Stimulated activated CD4-positive, alpha-beta T cell treated with anti-CD3 and anti-CD28 coated beads, Interleukin-2, amount 100 ng/mL, for 4 hours (primary cell): ENCODE measurements around the gene GJD2.

Experiments
- DNase-seq: peaks from one replicate; pipeline ENCODE4 v3.0.0-alpha.2; 2020; ENCODE audit warnings: low read depth

GJD2 gene

DNA sequence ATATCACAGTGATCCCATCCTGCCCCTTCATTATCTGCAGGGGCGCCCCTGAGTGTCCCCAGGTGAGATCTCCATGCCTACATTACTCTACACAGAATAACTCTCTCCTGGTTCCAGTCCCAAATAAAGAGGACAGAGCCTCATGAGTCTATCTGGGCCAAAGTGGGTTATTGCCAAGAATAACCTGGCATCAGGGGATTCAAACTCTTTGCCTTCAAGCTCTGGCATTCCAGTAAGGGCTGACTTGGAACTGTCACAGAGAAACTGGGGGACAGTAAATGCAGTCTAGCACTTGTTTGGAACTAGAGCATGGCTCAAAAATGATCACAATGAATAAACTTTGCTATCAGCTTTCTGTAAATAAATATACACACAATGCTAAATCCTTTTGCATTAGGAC lies 30.3 kb downstream of the GJD2 start:
- no peak for DNase-seq

DNA sequence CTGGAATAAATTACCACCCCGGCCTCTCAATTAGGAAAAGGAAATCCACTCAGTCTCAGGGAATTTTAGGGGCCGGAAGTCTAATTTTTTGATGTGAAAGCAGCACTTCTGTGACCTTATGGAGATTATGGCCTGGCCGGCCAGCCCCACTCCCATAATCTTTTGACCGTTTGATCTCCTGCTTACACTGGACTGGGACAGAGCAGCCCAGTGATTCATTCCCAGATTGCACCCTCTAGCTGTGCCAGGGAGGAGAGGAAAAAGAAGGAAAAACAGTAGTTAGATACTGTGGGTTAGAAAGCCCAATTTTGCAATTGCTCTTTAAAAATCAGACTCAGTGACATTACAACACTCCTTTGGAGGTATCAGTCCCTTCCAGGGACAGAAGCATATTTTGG lies 32.4 kb downstream of the GJD2 start:
- DNase-seq = no peak

DNA sequence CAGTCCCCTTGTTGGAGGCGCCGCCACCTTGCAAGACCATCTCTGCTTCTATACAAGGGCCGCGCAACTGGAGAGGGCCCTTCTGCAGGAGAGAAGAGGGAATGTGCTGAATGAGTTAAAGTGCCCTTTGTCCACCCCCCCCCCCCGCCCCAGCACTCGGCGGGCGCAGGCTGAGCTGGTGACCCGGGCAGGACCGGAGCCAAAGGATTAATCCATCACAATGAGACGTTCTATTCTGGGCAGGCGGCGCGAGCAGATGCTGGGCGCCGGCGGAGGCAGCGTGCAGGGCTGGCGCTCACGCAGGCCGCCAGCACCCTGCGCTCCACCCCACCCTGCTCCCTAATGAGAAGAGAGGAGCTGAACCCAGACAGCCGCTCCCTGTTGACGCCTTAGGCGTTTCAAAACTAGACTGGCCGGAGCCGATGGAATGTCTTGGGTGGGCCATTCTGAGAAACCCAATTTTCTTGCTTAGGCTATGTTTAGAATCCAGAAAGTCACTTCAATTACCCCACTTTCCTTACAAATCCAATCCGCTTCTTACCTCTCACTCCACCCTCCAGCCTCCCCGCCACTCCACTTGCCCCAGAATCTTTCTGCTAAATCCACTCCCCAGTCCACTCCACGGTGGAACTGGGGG lies 32.9 kb downstream of the GJD2 start:
- DNase-seq = no peak

DNA sequence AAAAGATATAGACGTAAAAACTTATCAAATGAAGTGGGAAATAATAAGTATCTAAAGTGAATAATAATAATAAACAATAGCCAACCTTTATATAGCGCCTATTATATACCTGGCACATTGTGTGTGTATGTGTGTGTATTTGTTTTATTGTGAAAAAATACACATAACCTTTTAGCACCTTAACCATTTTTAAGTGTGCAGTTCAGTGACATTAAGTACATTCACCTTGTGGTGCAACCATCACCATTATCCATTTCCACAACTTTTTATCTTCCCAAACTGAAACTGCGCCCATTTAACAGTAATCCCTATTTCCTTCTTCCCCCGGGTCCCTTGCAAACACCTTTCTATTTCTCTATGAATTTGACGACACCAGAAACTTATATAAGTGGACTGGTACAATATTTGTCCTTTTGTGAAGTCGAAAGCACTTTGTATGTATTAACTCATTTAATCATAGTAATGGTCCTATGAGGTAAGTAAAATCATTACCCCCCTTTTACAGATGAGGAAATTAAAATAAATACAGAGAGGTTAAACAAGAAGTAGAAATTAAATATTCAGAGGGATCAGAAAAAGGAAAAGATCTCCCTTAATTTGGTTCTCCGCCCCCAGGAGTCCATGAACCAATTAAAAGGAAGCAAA lies 33.5 kb downstream of the GJD2 start:
- DNase-seq = no peak

DNA sequence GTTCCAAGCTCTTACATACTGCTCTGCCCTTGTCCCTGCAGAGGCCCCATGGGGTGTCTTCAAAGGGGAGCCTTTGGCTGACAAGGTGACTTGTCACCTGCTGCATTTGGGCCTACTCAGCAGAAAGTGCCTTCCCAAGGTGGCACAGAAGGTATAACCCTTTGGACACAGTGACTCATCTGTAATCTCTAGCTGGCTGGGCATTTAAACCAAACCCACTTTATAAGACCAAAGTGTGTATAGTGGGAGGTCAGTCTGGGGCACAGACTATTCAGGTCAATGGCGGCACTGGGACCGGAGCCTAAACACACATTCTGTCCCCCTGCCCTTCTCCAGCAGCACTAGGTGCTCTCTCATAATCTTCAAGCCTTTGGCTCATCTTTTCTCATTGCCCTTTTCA lies 35.1 kb downstream of the GJD2 start:
- no peak for DNase-seq

DNA sequence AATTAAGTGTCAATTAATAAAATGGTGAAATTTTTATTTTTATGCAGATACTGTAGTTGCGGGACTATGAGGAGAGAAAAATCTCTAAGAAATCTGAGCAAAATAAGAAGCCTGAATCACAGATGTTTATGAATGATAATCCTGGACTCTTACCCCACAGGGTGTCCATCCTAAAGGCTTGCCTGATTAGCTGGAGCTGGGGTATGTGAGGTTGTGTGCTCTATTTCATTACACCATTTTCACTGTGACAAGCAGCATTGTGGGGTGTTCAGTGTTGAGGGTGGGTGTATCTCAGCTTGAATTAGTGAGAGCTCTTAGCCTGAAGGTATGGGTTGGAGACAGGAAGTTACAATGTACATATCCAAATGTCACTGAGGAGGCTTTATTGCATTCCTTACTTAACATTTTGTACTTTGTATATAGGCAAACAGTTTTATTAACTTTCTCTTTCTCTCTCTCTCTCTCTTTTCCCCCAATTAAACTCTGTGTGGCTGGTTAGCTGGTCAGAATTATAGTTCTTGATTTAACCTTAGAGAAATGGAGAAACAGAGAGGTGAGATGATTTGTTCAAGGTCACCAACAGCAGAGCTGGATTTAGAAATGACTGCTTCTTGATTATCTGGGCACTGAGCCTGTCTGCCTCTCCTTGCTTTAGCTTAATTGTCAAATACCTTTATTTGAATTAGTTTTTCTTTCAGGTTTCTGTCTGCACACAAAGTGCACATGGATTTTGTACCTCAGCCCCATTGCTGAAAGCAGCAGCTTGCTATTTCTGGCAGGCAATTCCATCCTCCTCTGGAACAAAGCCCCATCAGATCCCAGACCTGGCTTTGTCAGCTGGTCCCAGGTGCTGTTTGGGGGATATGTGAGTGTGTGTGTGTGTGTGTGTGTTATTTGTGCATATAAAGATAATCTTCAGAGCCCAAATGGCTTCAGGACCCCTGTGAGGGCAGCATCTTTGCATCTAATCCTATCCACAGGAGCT lies 35.8 kb downstream of the GJD2 start:
- no peak for DNase-seq

DNA sequence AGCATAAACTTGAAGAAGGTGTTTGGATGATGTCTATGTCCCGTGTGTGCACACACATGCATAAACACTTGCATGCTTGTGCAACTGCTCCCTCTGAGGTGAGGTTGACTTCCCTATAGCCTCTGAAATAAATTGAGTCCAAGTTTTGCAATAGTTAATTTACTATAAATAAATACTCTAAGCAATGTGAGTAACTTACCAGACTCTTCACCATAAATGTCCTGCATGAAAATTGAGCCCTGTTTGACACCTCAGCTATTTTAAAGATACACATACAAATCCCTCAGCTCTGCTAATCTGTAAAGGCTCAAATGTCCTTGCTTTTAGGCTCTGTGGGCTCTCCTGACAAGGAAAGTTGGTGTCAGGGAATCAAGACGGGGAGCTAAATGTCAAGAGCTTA lies 37.1 kb downstream of the GJD2 start:
- no peak for DNase-seq

DNA sequence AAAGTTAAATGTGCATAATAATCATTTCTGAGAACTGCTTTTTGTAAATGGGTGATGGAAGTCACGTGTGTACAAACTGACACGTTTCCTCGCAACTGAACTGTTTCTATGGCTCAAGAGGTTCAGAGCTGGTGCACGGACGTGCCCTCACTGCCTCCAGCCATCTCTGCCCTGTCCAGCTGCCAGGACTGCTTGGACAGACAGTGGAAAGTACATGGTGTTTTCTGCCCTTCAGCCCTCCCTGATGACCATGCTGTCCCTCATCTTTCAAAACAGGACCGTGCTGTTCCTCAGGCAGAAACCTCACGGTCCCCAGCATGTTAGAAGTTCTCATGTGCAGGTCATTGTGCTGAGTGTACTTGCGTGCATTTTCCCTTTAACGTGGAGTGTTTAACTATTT lies 38.7 kb downstream of the GJD2 start:
- no peak for DNase-seq

DNA sequence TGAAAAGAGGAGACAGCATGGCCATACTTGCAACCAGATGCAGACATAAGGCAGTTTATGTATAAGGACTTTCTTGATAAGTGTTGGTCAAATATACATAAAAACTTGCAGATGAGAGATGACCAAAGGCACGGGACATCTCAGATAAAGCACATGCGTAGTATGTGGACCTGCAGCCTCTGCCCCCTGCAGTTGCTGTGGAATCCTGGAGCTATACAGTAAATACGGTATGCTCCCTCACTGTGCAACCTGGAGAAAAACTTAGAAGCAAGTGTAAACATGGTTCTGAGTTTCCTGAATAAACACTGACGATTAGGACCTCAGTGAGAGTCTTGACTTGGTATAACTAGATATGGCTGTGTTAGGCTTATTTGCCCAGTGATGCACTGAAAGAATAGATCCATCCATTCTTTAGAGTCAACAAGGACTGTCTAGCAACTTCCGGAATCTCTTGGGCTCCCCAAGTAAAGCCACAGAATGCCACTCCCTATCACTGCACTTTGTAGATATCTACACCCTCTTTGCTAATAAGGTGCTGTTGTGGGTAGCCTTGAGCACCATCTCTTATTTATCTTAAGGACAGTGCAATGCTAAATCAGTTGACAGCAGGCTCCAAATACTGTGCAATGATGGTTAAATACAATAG lies 40.2 kb downstream of the GJD2 start:
- DNase-seq = no peak

DNA sequence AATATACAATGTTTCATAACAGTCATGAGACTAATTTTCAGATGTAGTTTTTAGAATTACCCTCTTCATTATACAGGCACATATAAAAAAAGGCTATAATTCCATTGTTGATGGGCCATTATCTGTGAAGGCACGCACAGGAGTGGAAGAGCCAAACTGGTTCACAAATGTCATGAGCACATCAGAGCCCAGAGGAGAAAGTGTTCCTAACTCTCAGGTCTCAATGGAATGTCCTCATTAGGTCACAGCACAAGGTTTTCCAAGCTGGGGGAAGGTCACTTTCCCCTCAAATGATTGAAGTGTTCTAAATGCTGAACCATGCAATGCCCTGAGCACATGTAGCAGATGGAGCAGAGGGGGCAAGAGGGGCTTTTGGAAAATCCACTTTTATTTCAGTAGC lies 41.2 kb downstream of the GJD2 start:
- no peak for DNase-seq

DNA sequence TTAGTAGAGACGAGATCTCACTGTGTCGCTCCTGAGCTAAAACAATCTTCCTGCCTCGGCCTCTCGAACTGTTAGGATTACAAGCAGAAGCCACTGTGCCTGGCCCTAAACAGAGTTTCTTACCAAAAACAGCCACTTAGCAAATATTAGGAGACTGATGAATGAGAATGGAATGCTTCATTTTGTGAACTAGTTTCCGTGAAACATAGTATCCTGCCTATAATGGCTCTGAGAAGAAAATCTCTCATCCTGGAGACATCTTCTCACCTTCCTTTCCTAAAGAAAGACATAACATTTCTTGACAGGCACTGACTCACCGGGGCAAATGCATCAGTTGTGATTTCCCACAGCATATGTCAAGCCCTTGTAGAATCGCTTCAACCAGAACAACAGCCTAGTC lies 44.9 kb downstream of the GJD2 start:
- DNase-seq = no peak

DNA sequence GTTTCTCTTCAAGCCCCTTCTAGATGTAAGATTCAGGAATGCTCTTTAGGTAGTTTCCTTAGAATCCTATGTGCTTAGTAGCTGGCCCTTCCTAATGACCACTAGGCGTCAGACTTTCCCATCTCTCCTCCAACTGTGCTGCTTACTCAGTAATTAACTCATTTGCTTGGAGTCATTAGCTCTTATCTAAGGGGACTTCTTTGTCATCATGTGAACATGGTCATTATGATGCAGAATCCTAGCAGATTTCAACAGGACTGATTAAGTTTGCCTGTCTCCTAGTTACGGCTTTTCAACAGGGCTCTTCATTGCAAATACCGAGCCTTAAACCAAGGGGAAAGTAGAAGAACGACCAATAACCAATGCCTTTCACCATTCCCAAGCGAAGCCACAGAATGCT lies 46.4 kb downstream of the GJD2 start:
- no peak for DNase-seq

DNA sequence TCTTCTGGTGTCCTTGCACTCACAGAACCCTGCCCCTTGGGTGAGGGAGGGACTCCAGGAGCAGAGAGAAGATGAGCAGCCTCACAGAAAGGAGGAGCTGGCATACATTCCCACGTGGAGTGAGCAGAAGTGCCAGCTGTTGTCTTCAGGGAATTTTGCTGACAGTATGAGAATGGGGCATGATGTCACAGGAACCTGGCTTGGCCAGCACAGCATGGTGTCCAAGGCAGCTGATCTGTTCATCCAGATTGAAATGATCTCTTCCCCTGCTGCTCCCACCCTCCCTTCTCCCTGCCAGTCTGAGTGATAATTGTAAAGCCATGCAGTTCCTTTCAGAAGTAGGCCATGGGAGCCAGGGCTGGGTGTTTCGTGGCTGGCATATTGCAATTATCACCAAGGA lies 53.3 kb downstream of the GJD2 start:
- DNase-seq = no peak
